Fibroblast of lung (primary cell): ENCODE data around the gene ERBB4. TPM values are rescaled to one million over a fixed set of nuclear protein-coding genes. Genes with fewer than 3 reads are reported as not detected.

ENCODE experiments used
- DNase-seq, 2 donors: peaks; one replicate each; pipeline versions ENCODE4 v3.0.0 to v3.0.0-alpha.2; 2010; ENCODE audit warnings: low read depth in 2 of 2
- H2AFZ ChIP-seq: 2 replicates; pipeline ENCODE4 v1.5.1; 2012; ENCODE audit warnings: low read length, control low read depth, inconsistent platforms
- H3K27ac ChIP-seq: 2 replicates; pipeline ENCODE4 v1.5.1; 2011; ENCODE audit warnings: low read length, control low read depth; ENCODE audit not compliant: insufficient read depth
- H3K27me3 ChIP-seq: 2 replicates; pipeline ENCODE4 v1.5.1; 2011; ENCODE audit warnings: mild to moderate bottlenecking, low read length; ENCODE audit not compliant: control insufficient read depth, insufficient read depth
- H3K36me3 ChIP-seq: 2 replicates; pipeline ENCODE4 v1.5.1; 2011; ENCODE audit warnings: low read length; ENCODE audit not compliant: control insufficient read depth, insufficient read depth
- H3K4me1 ChIP-seq: 2 replicates; pipeline ENCODE4 v1.5.1; 2011; ENCODE audit warnings: low read length; ENCODE audit not compliant: control insufficient read depth, insufficient read depth; ENCODE audit errors: extremely low read depth
- H3K4me2 ChIP-seq: 2 replicates; pipeline ENCODE4 v1.5.1; 2011; ENCODE audit warnings: low read length, control low read depth; ENCODE audit not compliant: insufficient read depth; ENCODE audit errors: extremely low read depth
- H3K4me3 ChIP-seq, 4 experiments: fragments of 200-600 bp in 1 of 4; sonication (generic) in 1 of 4; replicated peaks in 1 of 4; 2 replicates each; pipeline ENCODE4 v1.5.1; 2011 to 2016; ENCODE audit warnings: low read length in 4 of 4, low read depth in 3 of 4, mild to moderate bottlenecking in 3 of 4, control low read depth in 2 of 4, inconsistent platforms in 1 of 4, mixed read lengths in 1 of 4; ENCODE audit not compliant: insufficient read depth in 1 of 4; ENCODE audit errors: control extremely low read depth in 1 of 4
- H3K79me2 ChIP-seq: 2 replicates; pipeline ENCODE4 v1.5.1; 2012; ENCODE audit warnings: mild to moderate bottlenecking, low read length, inconsistent platforms; ENCODE audit not compliant: control insufficient read depth, insufficient read depth
- H3K9ac ChIP-seq: 2 replicates; pipeline ENCODE4 v1.5.1; 2011; ENCODE audit warnings: mild to moderate bottlenecking, low read length, control low read depth; ENCODE audit not compliant: insufficient read depth
- H3K9me3 ChIP-seq: 2 replicates; pipeline ENCODE4 v1.5.1; 2012; ENCODE audit warnings: low read depth, low read length; ENCODE audit not compliant: control insufficient read depth, insufficient read depth
- H4K20me1 ChIP-seq: 2 replicates; pipeline ENCODE4 v1.5.1; 2011; ENCODE audit warnings: low read length; ENCODE audit not compliant: control insufficient read depth, insufficient read depth; ENCODE audit errors: extremely low read depth
- CTCF ChIP-seq, 2 donors: IDR thresholded peaks in 1 of 2; conservative IDR thresholded peaks in 1 of 2; 1 replicate in 1 of 2; 2 replicates in 1 of 2; pipeline ENCODE4 v1.5.1; 2011 to 2012; ENCODE audit warnings: low read length in 2 of 2, control low read depth in 1 of 2, inconsistent platforms in 1 of 2, low read depth in 1 of 2, mild to moderate bottlenecking in 1 of 2
- EZH2 ChIP-seq: IDR thresholded peaks from 2 replicates; pipeline ENCODE4 v1.5.1; 2012; ENCODE audit warnings: low read length, control low read depth, mild to moderate bottlenecking; ENCODE audit errors: missing control alignments
- polyA plus RNA-seq, 2 donors: library from polyadenylated mRNA; depleted of rRNA in 1 of 2; stranded (reverse) in 1 of 2; unstranded in 1 of 2; fragments of >200 nt; gene quantifications; 2 replicates each; pipeline ENCODE4 v1.2.1, GENCODE V29; 2011 to 2012; ENCODE audit warnings: missing spikeins in 1 of 2
- total RNA-seq: library from RNA; depleted of rRNA; stranded (reverse); fragments of >200 nt; gene quantifications from 2 replicates; pipeline ENCODE4 v1.2.1, GENCODE V29; 2014

The ERBB4 gene
- total and polyA plus RNA-seq, 2 donors (not counting 1 experiment from before 2014, with no cell fraction given), result 0.08 to 0.17 TPM

GRCh38 chr2:211854832-211855231 is 683.8 kb downstream of the ERBB4 start:
- no peaks in the 10 kb centered on the region for H3K4me1 ChIP-seq
- H3K9me3 ChIP-seq, result no peaks in the 10 kb centered on the region
- TF ChIP-seq CTCF (conservative IDR thresholded peaks at IDR 0.05 in 1 of 2, IDR thresholded peaks at IDR 0.05 in 1 of 2; ENCODE audit: low read depth in 1 of 2, low read length in 2 of 2) (no peak), EZH2 (no peak)
- DNase-seq, result no peak
- H3K27me3 ChIP-seq, result no peaks in the 10 kb centered on the region
- no peak overlapping the region for H3K9ac ChIP-seq
- no peaks in the 10 kb centered on the region for H4K20me1 ChIP-seq
- H3K79me2 ChIP-seq, result no peaks in the 10 kb centered on the region
- H2AFZ ChIP-seq, result no peak overlapping the region
- no peaks in the 10 kb centered on the region for H3K36me3 ChIP-seq
- no peak overlapping the region for H3K4me3 ChIP-seq
- H3K4me2 ChIP-seq, result no peak overlapping the region
- H3K27ac ChIP-seq, result no peak overlapping the region

DNA sequence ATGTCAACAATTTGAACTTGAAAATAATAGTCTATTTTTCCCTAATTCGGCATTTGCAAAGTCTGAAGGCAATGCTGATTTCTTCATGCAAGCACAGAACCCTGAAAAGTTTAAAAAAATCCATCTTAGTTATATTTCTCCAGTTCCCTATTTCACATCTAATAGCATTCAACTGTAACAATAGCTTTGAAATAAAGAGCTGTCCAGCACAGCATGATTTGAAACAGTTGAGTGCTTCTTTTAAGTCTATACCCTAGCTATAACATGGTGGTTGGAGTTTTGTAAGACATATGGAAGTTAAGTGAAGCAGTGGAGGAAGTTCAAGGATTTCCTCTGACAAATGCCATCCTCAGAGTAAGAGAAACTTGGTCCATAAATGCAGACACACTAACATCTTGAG is 691.9 kb downstream of the ERBB4 start:
- Histone ChIP-seq H3K4me1 (no peaks in the 10 kb centered on the region), H3K79me2 (no peaks in the 10 kb centered on the region), H3K9ac (no peak overlapping the region), H3K27me3 (no peaks in the 10 kb centered on the region), H2AFZ (no peak overlapping the region), H3K4me2 (no peak overlapping the region), H4K20me1 (no peaks in the 10 kb centered on the region), H3K9me3 (no peaks in the 10 kb centered on the region), H3K4me3 (no peak overlapping the region), H3K36me3 (no peaks in the 10 kb centered on the region), H3K27ac (no peak overlapping the region)
- no peak for TF ChIP-seq EZH2
- no peak for TF ChIP-seq CTCF (conservative IDR thresholded peaks at IDR 0.05 in 1 of 2, IDR thresholded peaks at IDR 0.05 in 1 of 2; ENCODE audit: low read depth in 1 of 2, low read length in 2 of 2)
- no peak for DNase-seq

DNA sequence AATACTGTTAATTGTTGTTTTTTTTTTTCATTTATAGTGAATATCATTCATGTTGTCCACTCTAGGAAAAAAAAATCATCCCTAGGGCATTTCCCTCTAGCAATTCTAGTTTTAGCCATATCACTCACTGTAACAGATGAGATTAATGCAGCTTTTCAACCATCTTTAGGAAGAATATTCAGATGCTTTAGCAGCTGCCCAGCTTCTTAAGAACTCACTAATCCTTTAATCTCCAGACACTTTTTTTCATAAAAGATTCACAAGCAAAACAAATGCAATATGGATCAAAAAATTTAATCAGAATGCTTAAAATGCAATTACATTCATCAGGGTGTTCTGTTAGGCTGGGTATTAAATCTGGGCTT is 692.6 kb downstream of the ERBB4 start:
- TF ChIP-seq CTCF (conservative IDR thresholded peaks at IDR 0.05 in 1 of 2, IDR thresholded peaks at IDR 0.05 in 1 of 2; ENCODE audit: low read depth in 1 of 2, low read length in 2 of 2) (no peak), EZH2 (no peak)
- H4K20me1 ChIP-seq, result no peaks in the 10 kb centered on the region
- no peaks in the 10 kb centered on the region for H3K9me3 ChIP-seq
- H3K27ac ChIP-seq, result no peak overlapping the region
- H3K4me3 ChIP-seq, result no peak overlapping the region
- H2AFZ ChIP-seq, result no peak overlapping the region
- no peak overlapping the region for H3K4me2 ChIP-seq
- no peaks in the 10 kb centered on the region for H3K79me2 ChIP-seq
- H3K36me3 ChIP-seq, result no peaks in the 10 kb centered on the region
- H3K27me3 ChIP-seq, result no peaks in the 10 kb centered on the region
- H3K9ac ChIP-seq, result no peak overlapping the region
- DNase-seq, result no peak
- H3K4me1 ChIP-seq, result no peaks in the 10 kb centered on the region
